Gastrocnemius medialis (tissue), 4 donors: ENCODE data around the gene JUP. TPM values are rescaled to one million over a fixed set of nuclear protein-coding genes. Genes with fewer than 3 reads are reported as not detected.

ENCODE experiments used
- ATAC-seq, 2 donors: fragments of 150-250 bp; one replicate each; pipeline ENCODE4 v1.9.1; 2016
- DNase-seq, 2 donors: peaks; one replicate each; pipeline ENCODE4 v3.0.0-alpha.2; 2019
- H3K27ac ChIP-seq, 4 donors: fragments of 200-600 bp; sonication (generic); 1 replicate in 1 of 4; 2 replicates in 3 of 4; pipeline ENCODE4 v1.5.1; 2016 to 2018; ENCODE audit warnings: mild to moderate bottlenecking in 2 of 4, moderate library complexity in 1 of 4
- H3K27me3 ChIP-seq, 3 donors: fragments of 200-600 bp; sonication (generic) in 2 of 3; 1 replicate in 1 of 3; 2 replicates in 2 of 3; pipeline versions ENCODE4 v1.5.1 to v1.6.0; 2016 to 2019; ENCODE audit warnings: mild to moderate bottlenecking in 1 of 3, moderate library complexity in 1 of 3
- H3K36me3 ChIP-seq, 2 donors: fragments of 200-600 bp; sonication (generic) in 1 of 2; one replicate each; pipeline ENCODE4 v1.5.1; 2017 to 2018
- H3K4me1 ChIP-seq, 2 donors: fragments of 200-600 bp; sonication (generic) in 1 of 2; one replicate each; pipeline ENCODE4 v1.5.1; 2016 to 2017; ENCODE audit warnings: mild to moderate bottlenecking in 2 of 2
- H3K4me3 ChIP-seq, 4 donors: fragments of 200-600 bp; sonication (generic) in 3 of 4; 1 replicate in 1 of 4; 2 replicates in 3 of 4; pipeline ENCODE4 v1.5.1; 2016 to 2019; ENCODE audit warnings: mild to moderate bottlenecking in 2 of 4
- H3K9me3 ChIP-seq, 3 donors: fragments of 200-600 bp; sonication (generic) in 2 of 3; 1 replicate in 1 of 3; 2 replicates in 2 of 3; pipeline ENCODE4 v1.5.1; 2016 to 2019
- CTCF ChIP-seq, 5 experiments: fragments of 450-650 bp in 3 of 5; fragments of 200-600 bp in 2 of 5; sonication (generic) in 2 of 5; IDR thresholded peaks in 4 of 5; conservative IDR thresholded peaks in 1 of 5; 1 replicate in 4 of 5; 2 replicates in 1 of 5; pipeline ENCODE4 v1.5.1; 2016 to 2019; ENCODE audit warnings: antibody characterized with exemption in 5 of 5, mild to moderate bottlenecking in 3 of 5, moderate library complexity in 3 of 5
- POLR2A ChIP-seq, 2 donors: fragments of 450-650 bp; IDR thresholded peaks; one replicate each; pipeline ENCODE4 v1.6.1; 2017; ENCODE audit warnings: antibody characterized with exemption in 2 of 2, mild to moderate bottlenecking in 2 of 2, moderate library complexity in 2 of 2
- in situ Hi-C, 4 donors: fragments of 200-750 bp; cut with MboI; loops; one replicate each; pipeline versions ENCODE4 v1.15.0 to v1.8.0; 2017; ENCODE audit warnings: low sequenced_read_pairs in 4 of 4
- intact Hi-C: fragments of 100-400 bp; cut with DNase I; formaldehyde crosslinking; loops from one replicate; pipeline ENCODE4 v1.15.1; 2023; ENCODE audit warnings: low total_unique reads
- total RNA-seq, 4 donors: library from RNA; depleted of rRNA; stranded (reverse); fragments of >200 nt; gene quantifications; one replicate each; pipeline versions ENCODE4 v1.1.0 to v1.2.3, GENCODE V29; 2016

JUP gene
- total RNA-seq, 4 donors from 2014 or later: 88.8 to 135 (median 113) TPM

- Histone ChIP-seq H3K9me3 (no peaks in the 10 kb centered on the region), H3K4me1 (peaks cover 3 to 5% of the 10 kb centered on the region in 2 donors), H3K27me3 (peaks cover 9 to 11% (median 11%) of the 10 kb centered on the region in 3 donors), H3K27ac (no peak overlapping the region), H3K36me3 (no peaks in the 10 kb centered on the region), H3K4me3 (no peak overlapping the region)
- ATAC-seq: no peak
- in situ Hi-C loops (no loop called here), intact Hi-C loops (no loop called here)
- TF ChIP-seq POLR2A (IDR thresholded peaks at IDR 0.05): no peak
- no peak for TF ChIP-seq CTCF (IDR thresholded peaks at IDR 0.05 in 4 of 5, conservative IDR thresholded peaks at IDR 0.05 in 1 of 5)
- DNase-seq: no peak
Measured at GRCh38 chr17:41741709-41742108, 44.8 kb downstream of the JUP start.

GRCh38 chr17:41740506-41740905 lies 46.0 kb downstream of the JUP start:
- in situ Hi-C loops: no loop called here
- Histone ChIP-seq H3K36me3 (no peaks in the 10 kb centered on the region), H3K4me1 (peaks cover 3 to 5% of the 10 kb centered on the region in 2 donors), H3K9me3 (no peaks in the 10 kb centered on the region), H3K4me3 (no peak overlapping the region), H3K27ac (no peak overlapping the region), H3K27me3 (peaks cover 21 to 23% (median 21%) of the 10 kb centered on the region in 3 donors)
- no peak for TF ChIP-seq CTCF (IDR thresholded peaks at IDR 0.05 in 4 of 5, conservative IDR thresholded peaks at IDR 0.05 in 1 of 5)
- TF ChIP-seq POLR2A (IDR thresholded peaks at IDR 0.05): no peak
- intact Hi-C loops: no loop called here
- no peak for ATAC-seq
- no peak for DNase-seq

- no peak for ATAC-seq
- peaks cover 28 to 30% (median 28%) of the 10 kb centered on the region in 3 donors for H3K27me3 ChIP-seq
- H3K4me1 ChIP-seq: peaks cover 7 to 8% of the 10 kb centered on the region in 2 donors
- no peak overlapping the region for H3K27ac ChIP-seq
- no peaks in the 10 kb centered on the region for H3K9me3 ChIP-seq
- DNase-seq: no peak
- no peaks in the 10 kb centered on the region for H3K36me3 ChIP-seq
- in situ Hi-C loops: loop anchor here (5.0 kb wide), 1 partner anchor 62 kb away; no protein-coding TSS in a partner anchor
- TF ChIP-seq POLR2A (IDR thresholded peaks at IDR 0.05) (no peak), CTCF (IDR thresholded peaks at IDR 0.05 in 4 of 5, conservative IDR thresholded peaks at IDR 0.05 in 1 of 5) (no peak)
- H3K4me3 ChIP-seq: no peak overlapping the region
- intact Hi-C loops: loop anchor here (5.0 kb wide), 1 partner anchor 127 kb away; the partner anchor contains the start of gene KLHL11
Measured at GRCh38 chr17:41739661-41740352, 46.7 kb downstream of the JUP start.

GRCh38 chr17:41738801-41739112 lies 47.8 kb downstream of the JUP start:
- in situ Hi-C loops: loop anchor here (5.0 kb wide), 1 partner anchor 64 kb away; no protein-coding TSS in a partner anchor
- H3K9me3 ChIP-seq: no peaks in the 10 kb centered on the region
- H3K4me3 ChIP-seq: no peak overlapping the region
- intact Hi-C loops: loop anchor here (1.0 to 5.0 kb wide), 2 partner anchors 63 to 129 kb away; partner anchors contain the start of gene KLHL11
- ATAC-seq (no peak), DNase-seq (no peak)
- peaks cover 16 to 19% of the 10 kb centered on the region in 2 donors for H3K4me1 ChIP-seq
- H3K27me3 ChIP-seq: peaks cover 38 to 41% (median 38%) of the 10 kb centered on the region in 3 donors
- H3K27ac ChIP-seq: no peak overlapping the region
- no peaks in the 10 kb centered on the region for H3K36me3 ChIP-seq
- no peak for TF ChIP-seq CTCF (IDR thresholded peaks at IDR 0.05 in 4 of 5, conservative IDR thresholded peaks at IDR 0.05 in 1 of 5)
- TF ChIP-seq POLR2A (IDR thresholded peaks at IDR 0.05): no peak
